ENCODE measurements around the gene SMYD5.
A peak's percentile ranks its signal among the peaks of the same experiment; 100 is the strongest.

Gene SMYD5

GRCh38 chr2:73210696-73211095 is 3.3 kb upstream of the SMYD5 start:
- Histone ChIP-seq H3K4me3 (ENCODE audit: low read depth in 1 of 2, low read length in 2 of 2) (no peak overlapping the region), H3K27ac (ENCODE audit: low read depth, low read length) (no peak overlapping the region), H3K9me3 (ENCODE audit: low read length) (no peaks in the 10 kb centered on the region), H3K9ac (ENCODE audit: low read length) (no peak overlapping the region), H3K4me1 (ENCODE audit: insufficient read depth, low read length) (peaks cover 10% of the 10 kb centered on the region), H3K27me3 (ENCODE audit: control insufficient read depth in 1 of 2, insufficient read depth in 2 of 2, low read length in 2 of 2) (no peaks in the 10 kb centered on the region), H3K36me3 (ENCODE audit: insufficient read depth, low read length) (no peaks in the 10 kb centered on the region)

- H3K9me3 ChIP-seq (ENCODE audit: low read length) = no peaks in the 10 kb centered on the region
- no peak overlapping the region for H3K4me3 ChIP-seq (ENCODE audit: low read depth in 1 of 2, low read length in 2 of 2)
- H3K9ac ChIP-seq (ENCODE audit: low read length) = no peak overlapping the region
- H3K27me3 ChIP-seq (ENCODE audit: control insufficient read depth in 1 of 2, insufficient read depth in 2 of 2, low read length in 2 of 2) = no peaks in the 10 kb centered on the region
- H3K27ac ChIP-seq (ENCODE audit: low read depth, low read length) = no peak overlapping the region
- peaks cover 10% of the 10 kb centered on the region for H3K4me1 ChIP-seq (ENCODE audit: insufficient read depth, low read length)
- no peaks in the 10 kb centered on the region for H3K36me3 ChIP-seq (ENCODE audit: insufficient read depth, low read length)
Observed at GRCh38 chr2:73212098-73212447, 2.0 kb upstream of the SMYD5 start.

- H3K4me3 ChIP-seq (ENCODE audit: low read depth in 1 of 2, low read length in 2 of 2) = no peak overlapping the region
- peak overlapping the region; percentile 17 for H3K27ac ChIP-seq (ENCODE audit: low read depth, low read length)
- no peaks in the 10 kb centered on the region for H3K36me3 ChIP-seq (ENCODE audit: insufficient read depth, low read length)
- H3K27me3 ChIP-seq (ENCODE audit: control insufficient read depth in 1 of 2, insufficient read depth in 2 of 2, low read length in 2 of 2) = no peaks in the 10 kb centered on the region
- no peaks in the 10 kb centered on the region for H3K9me3 ChIP-seq (ENCODE audit: low read length)
- H3K4me1 ChIP-seq (ENCODE audit: insufficient read depth, low read length) = peaks cover 10% of the 10 kb centered on the region
- H3K9ac ChIP-seq (ENCODE audit: low read length) = no peak overlapping the region
Observed at GRCh38 chr2:73212448-73213176, 1.4 kb upstream of the SMYD5 start.

GRCh38 chr2:73215254-73215653 is 1.2 kb downstream of the SMYD5 start:
- H3K36me3 ChIP-seq (ENCODE audit: insufficient read depth, low read length) = peaks cover 4% of the 10 kb centered on the region
- peaks cover 10% of the 10 kb centered on the region for H3K4me1 ChIP-seq (ENCODE audit: insufficient read depth, low read length)
- no peak overlapping the region for H3K9ac ChIP-seq (ENCODE audit: low read length)
- no peaks in the 10 kb centered on the region for H3K9me3 ChIP-seq (ENCODE audit: low read length)
- peak overlapping the region in 1 of 2 donors; percentile 83 for H3K4me3 ChIP-seq (ENCODE audit: low read depth in 1 of 2, low read length in 2 of 2)
- no peak overlapping the region for H3K27ac ChIP-seq (ENCODE audit: low read depth, low read length)
- no peaks in the 10 kb centered on the region for H3K27me3 ChIP-seq (ENCODE audit: control insufficient read depth in 1 of 2, insufficient read depth in 2 of 2, low read length in 2 of 2)

- Histone ChIP-seq H3K4me1 (ENCODE audit: insufficient read depth, low read length) (peaks cover 8% of the 10 kb centered on the region), H3K9ac (ENCODE audit: low read length) (no peak overlapping the region), H3K27me3 (ENCODE audit: control insufficient read depth in 1 of 2, insufficient read depth in 2 of 2, low read length in 2 of 2) (no peaks in the 10 kb centered on the region), H3K4me3 (ENCODE audit: low read depth in 1 of 2, low read length in 2 of 2) (no peak overlapping the region), H3K27ac (ENCODE audit: low read depth, low read length) (no peak overlapping the region), H3K9me3 (ENCODE audit: low read length) (no peaks in the 10 kb centered on the region), H3K36me3 (ENCODE audit: insufficient read depth, low read length) (peaks cover 23% of the 10 kb centered on the region)
Observed at GRCh38 chr2:73217160-73217559, 3.1 kb downstream of the SMYD5 start.

- Histone ChIP-seq H3K9ac (ENCODE audit: low read length) (no peak overlapping the region), H3K9me3 (ENCODE audit: low read length) (no peaks in the 10 kb centered on the region), H3K27me3 (ENCODE audit: control insufficient read depth in 1 of 2, insufficient read depth in 2 of 2, low read length in 2 of 2) (no peaks in the 10 kb centered on the region), H3K36me3 (ENCODE audit: insufficient read depth, low read length) (peaks cover 29% of the 10 kb centered on the region), H3K27ac (ENCODE audit: low read depth, low read length) (no peak overlapping the region), H3K4me3 (ENCODE audit: low read depth in 1 of 2, low read length in 2 of 2) (no peak overlapping the region), H3K4me1 (ENCODE audit: insufficient read depth, low read length) (peaks cover under 1% of the 10 kb centered on the region)
Observed at GRCh38 chr2:73217826-73218225, 3.8 kb downstream of the SMYD5 start.

GRCh38 chr2:73218298-73218697 is 4.3 kb downstream of the SMYD5 start:
- no peak overlapping the region for H3K27ac ChIP-seq (ENCODE audit: low read depth, low read length)
- H3K36me3 ChIP-seq (ENCODE audit: insufficient read depth, low read length) = peaks cover 34% of the 10 kb centered on the region
- H3K9me3 ChIP-seq (ENCODE audit: low read length) = no peaks in the 10 kb centered on the region
- no peak overlapping the region for H3K4me3 ChIP-seq (ENCODE audit: low read depth in 1 of 2, low read length in 2 of 2)
- no peaks in the 10 kb centered on the region for H3K4me1 ChIP-seq (ENCODE audit: insufficient read depth, low read length)
- no peaks in the 10 kb centered on the region for H3K27me3 ChIP-seq (ENCODE audit: control insufficient read depth in 1 of 2, insufficient read depth in 2 of 2, low read length in 2 of 2)
- no peak overlapping the region for H3K9ac ChIP-seq (ENCODE audit: low read length)

- no peaks in the 10 kb centered on the region for H3K27me3 ChIP-seq (ENCODE audit: control insufficient read depth in 1 of 2, insufficient read depth in 2 of 2, low read length in 2 of 2)
- peaks cover 59% of the 10 kb centered on the region for H3K36me3 ChIP-seq (ENCODE audit: insufficient read depth, low read length)
- H3K4me1 ChIP-seq (ENCODE audit: insufficient read depth, low read length) = no peaks in the 10 kb centered on the region
- no peak overlapping the region for H3K4me3 ChIP-seq (ENCODE audit: low read depth in 1 of 2, low read length in 2 of 2)
- H3K9me3 ChIP-seq (ENCODE audit: low read length) = no peaks in the 10 kb centered on the region
- H3K27ac ChIP-seq (ENCODE audit: low read depth, low read length) = no peak overlapping the region
- no peak overlapping the region for H3K9ac ChIP-seq (ENCODE audit: low read length)
Observed at GRCh38 chr2:73223821-73224220, 9.8 kb downstream of the SMYD5 start.

GRCh38 chr2:73225513-73226360 is 11.7 kb downstream of the SMYD5 start:
- Histone ChIP-seq H3K9ac (ENCODE audit: low read length) (no peak overlapping the region), H3K9me3 (ENCODE audit: low read length) (no peaks in the 10 kb centered on the region), H3K36me3 (ENCODE audit: insufficient read depth, low read length) (peaks cover 65% of the 10 kb centered on the region), H3K27me3 (ENCODE audit: control insufficient read depth in 1 of 2, insufficient read depth in 2 of 2, low read length in 2 of 2) (no peaks in the 10 kb centered on the region), H3K4me3 (ENCODE audit: low read depth in 1 of 2, low read length in 2 of 2) (no peak overlapping the region), H3K4me1 (ENCODE audit: insufficient read depth, low read length) (no peaks in the 10 kb centered on the region), H3K27ac (ENCODE audit: low read depth, low read length) (no peak overlapping the region)

- Histone ChIP-seq H3K4me3 (ENCODE audit: low read depth in 1 of 2, low read length in 2 of 2) (no peak overlapping the region), H3K27ac (ENCODE audit: low read depth, low read length) (no peak overlapping the region), H3K9ac (ENCODE audit: low read length) (no peak overlapping the region), H3K9me3 (ENCODE audit: low read length) (no peaks in the 10 kb centered on the region), H3K36me3 (ENCODE audit: insufficient read depth, low read length) (peaks cover 51% of the 10 kb centered on the region), H3K27me3 (ENCODE audit: control insufficient read depth in 1 of 2, insufficient read depth in 2 of 2, low read length in 2 of 2) (no peaks in the 10 kb centered on the region), H3K4me1 (ENCODE audit: insufficient read depth, low read length) (no peaks in the 10 kb centered on the region)
Observed at GRCh38 chr2:73227086-73227485, 13.0 kb downstream of the SMYD5 start.

- no peak overlapping the region for H3K9ac ChIP-seq (ENCODE audit: low read length)
- peaks cover 5% of the 10 kb centered on the region for H3K4me1 ChIP-seq (ENCODE audit: insufficient read depth, low read length)
- no peak overlapping the region for H3K27ac ChIP-seq (ENCODE audit: low read depth, low read length)
- no peaks in the 10 kb centered on the region for H3K9me3 ChIP-seq (ENCODE audit: low read length)
- H3K36me3 ChIP-seq (ENCODE audit: insufficient read depth, low read length) = peaks cover 37% of the 10 kb centered on the region
- H3K27me3 ChIP-seq (ENCODE audit: control insufficient read depth in 1 of 2, insufficient read depth in 2 of 2, low read length in 2 of 2) = no peaks in the 10 kb centered on the region
- no peak overlapping the region for H3K4me3 ChIP-seq (ENCODE audit: low read depth in 1 of 2, low read length in 2 of 2)
Observed at GRCh38 chr2:73228631-73229030, 14.6 kb downstream of the SMYD5 start.

Data from muscle layer of colon (tissue), 2 donors.